Measurements from ENCODE around the gene MROH2B.

Gene MROH2B

GRCh38 chr5:41071242-41071641 lies at the start of gene MROH2B:
MROH2B (minus strand) TSS chr5:41071342; CDS start chr5:41070852, 490 bp downstream.
- in situ Hi-C loops (cut with HindIII; ENCODE audit: low sequenced_read_pairs): no loop called here
- no peak for TF ChIP-seq CTCF (IDR thresholded peaks at IDR 0.05; ENCODE audit: low read depth, low read length, missing control alignments)
- no peak for DNase-seq (ENCODE audit: low read depth)
- no peak within 1 kb of the TSS for H3K4me3 ChIP-seq (ENCODE audit: low read depth, low read length)

- TF ChIP-seq CTCF (IDR thresholded peaks at IDR 0.05; ENCODE audit: low read depth, low read length, missing control alignments): no peak
- in situ Hi-C loops (cut with HindIII; ENCODE audit: low sequenced_read_pairs): no loop called here
- DNase-seq (ENCODE audit: low read depth): no peak
- H3K4me3 ChIP-seq (ENCODE audit: low read depth, low read length): no peak overlapping the region
Observed at GRCh38 chr5:41120600-41120999, 49.5 kb upstream of the MROH2B start.

GRCh38 chr5:41118177-41118576 lies 47.0 kb upstream of the MROH2B start:
- H3K4me3 ChIP-seq (ENCODE audit: low read depth, low read length): no peak overlapping the region
- no peak for TF ChIP-seq CTCF (IDR thresholded peaks at IDR 0.05; ENCODE audit: low read depth, low read length, missing control alignments)
- in situ Hi-C loops (cut with HindIII; ENCODE audit: low sequenced_read_pairs): no loop called here
- DNase-seq (ENCODE audit: low read depth): no peak

GRCh38 chr5:41115281-41115680 lies 44.1 kb upstream of the MROH2B start:
- no peak for TF ChIP-seq CTCF (IDR thresholded peaks at IDR 0.05; ENCODE audit: low read depth, low read length, missing control alignments)
- in situ Hi-C loops (cut with HindIII; ENCODE audit: low sequenced_read_pairs): no loop called here
- H3K4me3 ChIP-seq (ENCODE audit: low read depth, low read length): no peak overlapping the region
- DNase-seq (ENCODE audit: low read depth): peak; percentile 82

GRCh38 chr5:41112486-41113455 lies 41.6 kb upstream of the MROH2B start:
- no peak overlapping the region for H3K4me3 ChIP-seq (ENCODE audit: low read depth, low read length)
- in situ Hi-C loops (cut with HindIII; ENCODE audit: low sequenced_read_pairs): no loop called here
- no peak for DNase-seq (ENCODE audit: low read depth)
- no peak for TF ChIP-seq CTCF (IDR thresholded peaks at IDR 0.05; ENCODE audit: low read depth, low read length, missing control alignments)

- in situ Hi-C loops (cut with HindIII; ENCODE audit: low sequenced_read_pairs): no loop called here
- TF ChIP-seq CTCF (IDR thresholded peaks at IDR 0.05; ENCODE audit: low read depth, low read length, missing control alignments): no peak
- H3K4me3 ChIP-seq (ENCODE audit: low read depth, low read length): no peak overlapping the region
- DNase-seq (ENCODE audit: low read depth): no peak
Observed at GRCh38 chr5:41109186-41109585, 38.0 kb upstream of the MROH2B start.
